Endothelial cell (in vitro differentiated cells): ENCODE results near the gene MEI1. TPM values are rescaled to one million over a fixed set of nuclear protein-coding genes. Genes with fewer than 3 reads are reported as not detected.
"Not testable (repeated sequence)": the region's sequence is repeated elsewhere in the genome, so short reads cannot be mapped to it uniquely, and the experiment has no call there.

Source experiments
- DNase-seq: peaks from one replicate; pipeline ENCODE4 v3.0.0; 2021; ENCODE audit warnings: low spot score
- H3K27ac Mint-ChIP-seq: one replicate; pipeline ENCODE4 v1.8.0; 2021; ENCODE audit warnings: mixed read lengths, inconsistent platforms; ENCODE audit not compliant: unreplicated experiment
- H3K27me3 Mint-ChIP-seq: one replicate; pipeline ENCODE4 v1.8.0; 2021; ENCODE audit warnings: mild to moderate bottlenecking, moderate library complexity, mixed read lengths, inconsistent platforms; ENCODE audit not compliant: unreplicated experiment
- H3K36me3 Mint-ChIP-seq: one replicate; pipeline ENCODE4 v1.8.0; 2021; ENCODE audit warnings: mild to moderate bottlenecking, low read depth, mixed read lengths, inconsistent platforms; ENCODE audit not compliant: unreplicated experiment
- H3K4me1 Mint-ChIP-seq: one replicate; pipeline ENCODE4 v1.8.0; 2021; ENCODE audit warnings: mild to moderate bottlenecking, mixed read lengths, inconsistent platforms; ENCODE audit not compliant: unreplicated experiment
- H3K4me3 Mint-ChIP-seq: one replicate; pipeline ENCODE4 v1.8.0; 2021; ENCODE audit warnings: mild to moderate bottlenecking, mixed read lengths, inconsistent platforms; ENCODE audit not compliant: unreplicated experiment
- H3K9me3 Mint-ChIP-seq: one replicate; pipeline ENCODE4 v1.8.0; 2021; ENCODE audit warnings: mixed read lengths, inconsistent platforms; ENCODE audit not compliant: unreplicated experiment
- total RNA-seq: library from RNA; stranded (reverse); fragmentation: NEBNext Ultra II Directional; extraction: Animal tissue kit (Norgen Biotek cat#: 25700); gene quantifications from one replicate; pipeline ENCODE4 v1.2.1, GENCODE V29; 2021; ENCODE audit not compliant: unreplicated experiment
- TF ChIP-seq, protein P1 (sequence below): fragments of 200-600 bp; sonication (generic); IDR thresholded peaks from one replicate; pipeline ENCODE4 v1.5.0; 2021; ENCODE audit warnings: antibody characterized with exemption; ENCODE audit not compliant: unreplicated experiment

MEI1 gene
- total RNA-seq, 1 donor from 2014 or later: 0.38 TPM

DNA sequence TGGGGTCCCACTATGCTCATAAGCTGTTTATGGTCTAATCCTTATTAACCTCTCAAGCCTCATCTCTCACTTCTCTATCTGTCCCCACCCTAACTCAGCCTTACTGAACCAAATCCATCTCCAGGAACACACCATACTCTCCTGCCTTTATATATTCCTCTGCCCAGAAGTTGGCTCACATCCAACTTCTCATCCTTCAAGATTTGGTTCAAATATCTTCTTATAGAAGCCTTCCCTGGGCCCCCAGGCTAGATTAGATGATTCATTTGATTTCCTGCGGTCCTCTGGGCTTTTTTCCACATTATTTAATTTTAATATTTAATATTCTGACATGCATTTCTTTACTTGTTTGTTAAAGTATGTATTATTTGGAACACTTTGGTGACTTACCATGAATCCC is 23.2 kb downstream of the MEI1 start:
- H3K4me3 Mint-ChIP-seq: no peak overlapping the region
- no peak for DNase-seq
- H3K9me3 Mint-ChIP-seq: no peaks in the 10 kb centered on the region
- no peaks in the 10 kb centered on the region for H3K27me3 Mint-ChIP-seq
- no peaks in the 10 kb centered on the region for H3K36me3 Mint-ChIP-seq
- no peak overlapping the region for H3K27ac Mint-ChIP-seq
- peaks cover 7% of the 10 kb centered on the region for H3K4me1 Mint-ChIP-seq
- TF ChIP-seq, protein P1, sequence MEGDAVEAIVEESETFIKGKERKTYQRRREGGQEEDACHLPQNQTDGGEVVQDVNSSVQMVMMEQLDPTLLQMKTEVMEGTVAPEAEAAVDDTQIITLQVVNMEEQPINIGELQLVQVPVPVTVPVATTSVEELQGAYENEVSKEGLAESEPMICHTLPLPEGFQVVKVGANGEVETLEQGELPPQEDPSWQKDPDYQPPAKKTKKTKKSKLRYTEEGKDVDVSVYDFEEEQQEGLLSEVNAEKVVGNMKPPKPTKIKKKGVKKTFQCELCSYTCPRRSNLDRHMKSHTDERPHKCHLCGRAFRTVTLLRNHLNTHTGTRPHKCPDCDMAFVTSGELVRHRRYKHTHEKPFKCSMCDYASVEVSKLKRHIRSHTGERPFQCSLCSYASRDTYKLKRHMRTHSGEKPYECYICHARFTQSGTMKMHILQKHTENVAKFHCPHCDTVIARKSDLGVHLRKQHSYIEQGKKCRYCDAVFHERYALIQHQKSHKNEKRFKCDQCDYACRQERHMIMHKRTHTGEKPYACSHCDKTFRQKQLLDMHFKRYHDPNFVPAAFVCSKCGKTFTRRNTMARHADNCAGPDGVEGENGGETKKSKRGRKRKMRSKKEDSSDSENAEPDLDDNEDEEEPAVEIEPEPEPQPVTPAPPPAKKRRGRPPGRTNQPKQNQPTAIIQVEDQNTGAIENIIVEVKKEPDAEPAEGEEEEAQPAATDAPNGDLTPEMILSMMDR: no peak

- Mint-ChIP-seq H3K36me3 (no peaks in the 10 kb centered on the region), H3K4me1 (no peaks in the 10 kb centered on the region), H3K27me3 (no peaks in the 10 kb centered on the region), H3K9me3 (no peaks in the 10 kb centered on the region), H3K4me3 (no peak overlapping the region), H3K27ac (no peak overlapping the region)
- no peak for DNase-seq
- TF ChIP-seq, protein P1: no peak
Observed at GRCh38 chr22:41725510-41726110, 26.3 kb downstream of the MEI1 start.

GRCh38 chr22:41731609-41732008 is 32.3 kb downstream of the MEI1 start:
- H3K4me1 Mint-ChIP-seq: no peaks in the 10 kb centered on the region
- no peak for DNase-seq
- H3K4me3 Mint-ChIP-seq: no peak overlapping the region
- no peaks in the 10 kb centered on the region for H3K27me3 Mint-ChIP-seq
- no peaks in the 10 kb centered on the region for H3K36me3 Mint-ChIP-seq
- no peak overlapping the region for H3K27ac Mint-ChIP-seq
- no peaks in the 10 kb centered on the region for H3K9me3 Mint-ChIP-seq
- TF ChIP-seq, protein P1: no peak

- Mint-ChIP-seq H3K9me3 (no peaks in the 10 kb centered on the region), H3K36me3 (no peaks in the 10 kb centered on the region), H3K4me1 (no peaks in the 10 kb centered on the region), H3K27me3 (no peaks in the 10 kb centered on the region), H3K27ac (no peak overlapping the region), H3K4me3 (no peak overlapping the region)
- TF ChIP-seq, protein P1: no peak
- DNase-seq: no peak
Observed at GRCh38 chr22:41732096-41732772, 32.9 kb downstream of the MEI1 start.

DNA sequence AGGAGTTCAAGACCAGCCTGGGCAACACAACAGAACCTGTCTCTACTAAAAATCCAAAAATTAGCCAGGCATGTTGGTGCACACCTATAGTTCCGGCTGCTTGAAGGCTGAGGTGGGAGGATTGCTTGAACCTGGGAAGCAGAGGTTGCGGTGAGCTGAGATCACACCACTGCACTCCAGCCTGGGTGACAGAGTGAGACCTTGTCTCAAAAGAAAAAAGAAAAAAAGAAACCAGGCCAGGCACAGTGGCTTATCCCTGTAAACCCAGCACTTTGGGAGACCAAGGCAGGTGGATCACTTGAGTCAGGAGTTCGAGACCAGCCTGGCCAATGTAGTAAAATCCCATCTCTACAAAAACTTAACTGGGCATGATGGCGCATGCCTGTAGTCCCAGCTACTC is 33.9 kb downstream of the MEI1 start:
- H3K27me3 Mint-ChIP-seq, H3K4me3 Mint-ChIP-seq, H3K36me3 Mint-ChIP-seq, DNase-seq, H3K9me3 Mint-ChIP-seq, H3K4me1 Mint-ChIP-seq, H3K27ac Mint-ChIP-seq: not testable (repeated sequence)
